ENCODE results near the gene TMEM140. TPM values are rescaled to one million over a fixed set of nuclear protein-coding genes. Genes with fewer than 3 reads are reported as not detected.

Gene TMEM140
- total RNA-seq (2011; cell fraction: chromatin; rRNA removed; ENCODE audit: low replicate concordance) = 0.37 and 0.60 TPM in 2 replicates
- total RNA-seq (2011; cell fraction: nucleolus; rRNA removed) = 0.17 and 0.39 TPM in 2 replicates
- total RNA-seq (2011; cell fraction: nucleoplasm; rRNA removed) = not detected in 2 replicates
- total RNA-seq (2014; rRNA removed) (0.23 and 0.24 TPM in 2 replicates), total RNA-seq (2014; rRNA removed; fragmentation: Illumina TruSeq; extraction: Trizol) (0.15 and 0.22 TPM in 2 replicates), total RNA-seq (2015; rRNA removed; fragmentation: Illumina TruSeq; extraction: Trizol) (0.19 and 0.36 TPM in 2 replicates), total RNA-seq (2021) (0.29 and 0.33 TPM in 2 replicates), polyA plus RNA-seq (2011; rRNA removed) (0.03 TPM in 1 of 2 replicates, not detected in the other), polyA plus RNA-seq (2014; fragmentation: Illumina TruSeq; extraction: Trizol) (0.15 and 0.19 TPM in 2 replicates), polyA plus RNA-seq (2014; fragmentation: Nextera tagmentation; extraction: Ambion mirVana) (under 1 TPM; 0.35 to 0.82 TPM), polyA plus RNA-seq (2014; rRNA removed) (0.11 TPM in 1 of 2 replicates, not detected in the other), polyA minus RNA-seq (2011; rRNA and poly(A)+ RNA removed) (0.35 TPM in 1 of 2 replicates, not detected in the other), Bru-seq, nascent RNA (percentile 36 among the genes with signal in this experiment), BruChase-seq, experiment 1, labeled RNA remaining after a 2-hour chase (percentile 47 among the genes with signal in this experiment), BruChase-seq, experiment 2, labeled RNA remaining after a 6-hour chase (percentile 41 among the genes with signal in this experiment)
- 0.04 TPM in 1 of 2 replicates, not detected in the other for polyA plus RNA-seq (2011; cell fraction: cytosol; rRNA removed)
- not detected in 2 replicates for polyA plus RNA-seq (2011; cell fraction: nucleus; rRNA removed)
- 12.5 and 24.1 TPM in 2 replicates for polyA plus RNA-seq (2012)
- polyA minus RNA-seq (2011; cell fraction: cytosol; rRNA and poly(A)+ RNA removed) = not detected in 2 replicates
- polyA minus RNA-seq (2011; cell fraction: nucleus; rRNA and poly(A)+ RNA removed) = 0.40 TPM in 1 of 2 replicates, not detected in the other
- long read RNA-seq, experiment 1, partial matches to known transcripts = 0 of 2 reads
- long read RNA-seq, experiment 1, other reads (novel, unspliced or antisense) = 2 of 2 reads
- long read RNA-seq, experiment 2, partial matches to known transcripts = 0 of 2 reads
- long read RNA-seq, experiment 2, other reads (novel, unspliced or antisense) = 0 of 2 reads
- long read RNA-seq, experiment 3, partial matches to known transcripts = 0 of 1 reads
- long read RNA-seq, experiment 3, other reads (novel, unspliced or antisense) = 1 of 1 reads

DNA sequence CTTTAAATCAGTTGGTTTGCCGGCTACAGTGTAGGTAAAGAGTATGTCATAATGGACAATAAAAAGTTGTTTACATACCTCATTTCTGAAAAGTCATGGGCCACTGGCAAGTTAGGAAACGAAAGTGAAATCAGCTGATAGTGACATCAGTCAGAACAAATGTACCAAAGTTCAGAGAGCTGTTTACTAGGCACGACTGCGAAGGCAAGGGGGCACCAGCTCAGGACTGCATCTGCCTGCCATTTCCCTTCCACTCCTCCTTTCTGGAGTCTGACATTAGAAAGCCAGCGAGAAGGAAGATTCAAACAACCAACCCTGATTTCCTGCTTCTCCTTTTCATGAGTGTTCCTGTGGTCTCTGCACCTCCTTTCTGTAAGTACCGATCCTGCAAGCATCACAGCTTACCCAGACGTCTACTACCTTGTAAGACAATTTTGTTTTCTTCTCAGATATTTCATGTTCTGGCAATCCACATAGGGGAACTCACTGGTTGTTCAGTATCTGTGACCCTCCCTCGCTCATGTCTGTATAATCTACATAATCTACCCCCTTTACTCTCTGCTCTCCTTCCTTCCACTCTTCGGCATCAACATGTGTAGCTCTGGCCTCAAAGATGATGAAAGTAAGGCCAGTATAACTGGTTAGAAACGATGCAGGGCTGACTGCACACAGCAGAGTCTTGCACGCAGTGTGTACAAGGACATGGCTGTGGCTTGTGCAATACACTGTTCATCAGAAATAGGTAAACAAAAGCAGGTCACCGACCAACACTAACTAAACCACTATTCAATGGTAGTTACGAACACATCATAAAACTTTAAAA lies at the start of gene TMEM140:
TMEM140 (plus strand) TSS at position 174 of the 823 bp plus-strand sequence. CDS start 16,370 bp downstream, outside the sequence.
- peaks cover 0 to 11% of the 10 kb centered on the region in 2 experiments; a peak in 3 of 5 replicates for H3K4me1 ChIP-seq (replicated peaks in 1 of 2; ENCODE audit: control insufficient read depth in 2 of 2, insufficient read depth in 2 of 2, low read length in 2 of 2)
- H3K9ac ChIP-seq (ENCODE audit: insufficient read depth in 1 of 2, low read depth in 2 of 2, low read length in 2 of 2) = peak within 1 kb of the TSS; percentile 31 to 36; a peak in 2 of 4 replicates
- peak within 1 kb of the TSS; percentile 4 for H3K4me3 ChIP-seq
- intact Hi-C loops (cut with micrococcal nuclease) = no loop called here
- H2AFZ ChIP-seq (ENCODE audit: low read depth, low read length) = peak within 1 kb of the TSS; percentile 89
- BruUV-seq (replicated peaks) = no TSS peak
- no peaks in the 10 kb centered on the region for H3K79me2 ChIP-seq (ENCODE audit: control insufficient read depth, insufficient read depth, low read length)
- POLR2A ChIA-PET = interaction anchor here (0.7 to 2.1 kb wide), 9 partner anchors 10 to 132 kb away, joined by 3 to 11 read pairs (median 3); no protein-coding TSS in a partner anchor
- H3K9me1 ChIP-seq (ENCODE audit: control insufficient read depth, insufficient read depth, low read length) = no peaks in the 10 kb centered on the region
- in situ Hi-C loops (cut with MboI) = no loop called here
- no peaks in the 10 kb centered on the region for H3K27me3 ChIP-seq (ENCODE audit: control insufficient read depth in 2 of 2, insufficient read depth in 2 of 2, low read length in 2 of 2)
- CTCF ChIA-PET (ENCODE audit: low intra/inter-chr PET ratio) = no interaction called here
- H3K36me3 ChIP-seq (ENCODE audit: control insufficient read depth, insufficient read depth, low read length) = no peaks in the 10 kb centered on the region
- WGBS (ENCODE audit: insufficient coverage, low coverage, missing lambda C conversion rate) = 13% methylated on average over 13 of the region's 13 CpGs
- DNase-seq (ENCODE audit: extremely low read depth in 1 of 4, low spot score in 3 of 4) = peak in 2 of 4 experiments; percentile 23 to 46
- peak within 1 kb of the TSS; percentile 58; the same call in 2 of the 3 replicates for H3K27ac ChIP-seq (ENCODE audit: extremely low read depth, low read depth, low read length)
- peak; percentile 78 for ATAC-seq
- no peaks in the 10 kb centered on the region for H4K20me1 ChIP-seq (replicated peaks; ENCODE audit: control insufficient read depth, insufficient read depth, low read length)
- H3K4me2 ChIP-seq (ENCODE audit: insufficient read depth, low read length) = peak within 1 kb of the TSS; percentile 86
- no peaks in the 10 kb centered on the region for H3K9me3 ChIP-seq (replicated peaks; ENCODE audit: control insufficient read depth, insufficient read depth, low read depth, low read length)
- FAIRE-seq = peak; percentile 58
- TF ChIP-seq FOXA1 (IDR thresholded peaks at IDR 0.05; ENCODE audit: borderline replicate concordance) (no peak), ZNF431 (CRISPR knock-in tag; IDR thresholded peaks at IDR 0.05) (no peak), NFIX (CRISPR knock-in tag; IDR thresholded peaks at IDR 0.05; ENCODE audit: low read depth) (no peak), ZNF253 (CRISPR knock-in tag; conservative IDR thresholded peaks at IDR 0.05) (no peak), TRIM28 (IDR thresholded peaks at IDR 0.05) (no peak), CEBPB (tag; IDR thresholded peaks at IDR 0.05) (peak; percentile 87), ZNF347 (CRISPR knock-in tag; IDR thresholded peaks at IDR 0.05; ENCODE audit: low read depth) (no peak), ZBED1 (IDR thresholded peaks at IDR 0.05) (no peak), NCOA2 (IDR thresholded peaks at IDR 0.05; ENCODE audit: partially characterized antibody in 2 of 2) (no peak), ZSCAN29 (IDR thresholded peaks at IDR 0.05) (no peak), ADNP (tag; IDR thresholded peaks at IDR 0.05) (no peak), ZNF445 (CRISPR knock-in tag; IDR thresholded peaks at IDR 0.05; ENCODE audit: low read depth) (no peak), NEUROD1 (IDR thresholded peaks at IDR 0.05; ENCODE audit: borderline replicate concordance, low read depth, low read length, partially characterized antibody) (no peak), MECOM (CRISPR knock-in tag; IDR thresholded peaks at IDR 0.05) (no peak), HNRNPUL1 (IDR thresholded peaks at IDR 0.05; ENCODE audit: low read length) (no peak), KLF16 (IDR thresholded peaks at IDR 0.05) (no peak)
- TF ChIP-seq, protein P1, sequence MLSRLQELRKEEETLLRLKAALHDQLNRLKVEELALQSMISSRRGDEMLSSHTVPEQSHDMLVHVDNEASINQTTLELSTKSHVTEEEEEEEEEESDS (CRISPR knock-in tag; IDR thresholded peaks at IDR 0.05) = no peak
- TF ChIP-seq, protein P2, sequence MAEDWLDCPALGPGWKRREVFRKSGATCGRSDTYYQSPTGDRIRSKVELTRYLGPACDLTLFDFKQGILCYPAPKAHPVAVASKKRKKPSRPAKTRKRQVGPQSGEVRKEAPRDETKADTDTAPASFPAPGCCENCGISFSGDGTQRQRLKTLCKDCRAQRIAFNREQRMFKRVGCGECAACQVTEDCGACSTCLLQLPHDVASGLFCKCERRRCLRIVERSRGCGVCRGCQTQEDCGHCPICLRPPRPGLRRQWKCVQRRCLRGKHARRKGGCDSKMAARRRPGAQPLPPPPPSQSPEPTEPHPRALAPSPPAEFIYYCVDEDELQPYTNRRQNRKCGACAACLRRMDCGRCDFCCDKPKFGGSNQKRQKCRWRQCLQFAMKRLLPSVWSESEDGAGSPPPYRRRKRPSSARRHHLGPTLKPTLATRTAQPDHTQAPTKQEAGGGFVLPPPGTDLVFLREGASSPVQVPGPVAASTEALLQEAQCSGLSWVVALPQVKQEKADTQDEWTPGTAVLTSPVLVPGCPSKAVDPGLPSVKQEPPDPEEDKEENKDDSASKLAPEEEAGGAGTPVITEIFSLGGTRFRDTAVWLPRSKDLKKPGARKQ (CRISPR knock-in tag; IDR thresholded peaks at IDR 0.05) = 0 out of 2 replicates have a peak, but pooled peaks have one; percentile 16

Data from K562 (cell line).